Measurements from ENCODE around the gene FTSJ1. TPM values are rescaled to one million over a fixed set of nuclear protein-coding genes. Genes with fewer than 3 reads are reported as not detected.
A peak's percentile ranks its signal among the peaks of the same experiment; 100 is the strongest.
"Not testable (repeated sequence)": the region's sequence is repeated elsewhere in the genome, so short reads cannot be mapped to it uniquely, and the experiment has no call there.

FTSJ1 gene
- total RNA-seq = 33.9 TPM
- 30.6 TPM for polyA plus RNA-seq (ENCODE audit: insufficient read depth, low read depth, low replicate concordance)
- long read RNA-seq, donor 1 = 0 reads
- long read RNA-seq, donor 2, partial matches to known transcripts = 0 of 2 reads
- long read RNA-seq, donor 2, other reads (novel, unspliced or antisense) = 0 of 2 reads
- long read RNA-seq, donor 3, partial matches to known transcripts = 0 of 4 reads
- long read RNA-seq, donor 3, other reads (novel, unspliced or antisense) = 0 of 4 reads
- long read RNA-seq, donor 4, partial matches to known transcripts = 0 of 2 reads
- long read RNA-seq, donor 4, other reads (novel, unspliced or antisense) = 0 of 2 reads
- long read RNA-seq, donor 5 = 0 reads
- long read RNA-seq, donor 6, partial matches to known transcripts = 0 of 1 reads
- long read RNA-seq, donor 6, other reads (novel, unspliced or antisense) = 0 of 1 reads
- long read RNA-seq, donor 7, transcript FTSJ1-202 (13 exons, 1,892 nt) = major isoform, 10 of 29 reads
- long read RNA-seq, donor 7, partial matches to known transcripts = 7 of 29 reads
- long read RNA-seq, donor 7, other reads (novel, unspliced or antisense) = 11 of 29 reads
- long read RNA-seq, donor 8, partial matches to known transcripts = 0 of 4 reads
- long read RNA-seq, donor 8, other reads (novel, unspliced or antisense) = 0 of 4 reads
- long read RNA-seq, donor 9, partial matches to known transcripts = 0 of 4 reads
- long read RNA-seq, donor 9, other reads (novel, unspliced or antisense) = 0 of 4 reads
- long read RNA-seq, donor 10 = 0 reads

- intact Hi-C loops (cut with DNase I) = no loop called here
- FAIRE-seq (no peak), DNase-seq (peak; percentile 84 to 95 (median 86))
- no peaks in the 10 kb centered on the region for H3K9me3 ChIP-seq (ENCODE audit: control insufficient read depth in 2 of 3, insufficient read depth in 1 of 3, low read length in 3 of 3)
- peak within 1 kb of the TSS; percentile 8 to 73 (median 55) for H3K9ac ChIP-seq (ENCODE audit: low read length in 3 of 3)
- H3K4me1 ChIP-seq (ENCODE audit: control insufficient read depth in 2 of 3, insufficient read depth in 2 of 3, low read depth in 1 of 3, low read length in 3 of 3) = no peaks in the 10 kb centered on the region
- TF ChIP-seq CTCF (IDR thresholded peaks at IDR 0.05; ENCODE audit: borderline replicate concordance, extremely low read depth, insufficient read depth) = no peak
- H3K27ac ChIP-seq (ENCODE audit: low read depth in 2 of 2, low read length in 2 of 2) = peak within 1 kb of the TSS; percentile 67 to 70
- no peaks in the 10 kb centered on the region for H3K27me3 ChIP-seq (ENCODE audit: control insufficient read depth, insufficient read depth, low read length)
- H3K36me3 ChIP-seq (ENCODE audit: control insufficient read depth in 2 of 3, insufficient read depth in 3 of 3, low read length in 3 of 3) = no peaks in the 10 kb centered on the region
- H3K4me3 ChIP-seq (ENCODE audit: low read length in 3 of 3) = peak within 1 kb of the TSS; percentile 83 to 91 (median 86)
Observed at GRCh38 chrX:48475774-48476577, at the start of gene FTSJ1. TSS of gene FTSJ1 (plus strand) at chrX:48476199. CDS start at chrX:48478048, 1,849 bp downstream.

- FAIRE-seq; H3K36me3 ChIP-seq (ENCODE audit: control insufficient read depth in 2 of 3, insufficient read depth in 3 of 3, low read length in 3 of 3); H3K9ac ChIP-seq (ENCODE audit: low read length in 3 of 3); H3K4me3 ChIP-seq (ENCODE audit: low read length in 3 of 3); H3K9me3 ChIP-seq (ENCODE audit: control insufficient read depth in 2 of 3, insufficient read depth in 1 of 3, low read length in 3 of 3); intact Hi-C loops (cut with DNase I); H3K4me1 ChIP-seq (ENCODE audit: control insufficient read depth in 2 of 3, insufficient read depth in 2 of 3, low read depth in 1 of 3, low read length in 3 of 3); H3K27me3 ChIP-seq (ENCODE audit: control insufficient read depth, insufficient read depth, low read length); H3K27ac ChIP-seq (ENCODE audit: low read depth in 2 of 2, low read length in 2 of 2); DNase-seq: not testable (repeated sequence)
Observed at GRCh38 chrX:48427027-48427716, 48.8 kb upstream of the FTSJ1 start.

- DNase-seq; H3K9me3 ChIP-seq (ENCODE audit: control insufficient read depth in 2 of 3, insufficient read depth in 1 of 3, low read length in 3 of 3); H3K36me3 ChIP-seq (ENCODE audit: control insufficient read depth in 2 of 3, insufficient read depth in 3 of 3, low read length in 3 of 3); H3K4me1 ChIP-seq (ENCODE audit: control insufficient read depth in 2 of 3, insufficient read depth in 2 of 3, low read depth in 1 of 3, low read length in 3 of 3); FAIRE-seq; H3K9ac ChIP-seq (ENCODE audit: low read length in 3 of 3); H3K27ac ChIP-seq (ENCODE audit: low read depth in 2 of 2, low read length in 2 of 2); H3K4me3 ChIP-seq (ENCODE audit: low read length in 3 of 3); H3K27me3 ChIP-seq (ENCODE audit: control insufficient read depth, insufficient read depth, low read length); intact Hi-C loops (cut with DNase I): not testable (repeated sequence)
Observed at GRCh38 chrX:48429606-48430005, 46.4 kb upstream of the FTSJ1 start.

- DNase-seq; H3K9me3 ChIP-seq (ENCODE audit: control insufficient read depth in 2 of 3, insufficient read depth in 1 of 3, low read length in 3 of 3); H3K4me1 ChIP-seq (ENCODE audit: control insufficient read depth in 2 of 3, insufficient read depth in 2 of 3, low read depth in 1 of 3, low read length in 3 of 3); intact Hi-C loops (cut with DNase I); FAIRE-seq; H3K27ac ChIP-seq (ENCODE audit: low read depth in 2 of 2, low read length in 2 of 2); H3K36me3 ChIP-seq (ENCODE audit: control insufficient read depth in 2 of 3, insufficient read depth in 3 of 3, low read length in 3 of 3); H3K27me3 ChIP-seq (ENCODE audit: control insufficient read depth, insufficient read depth, low read length); H3K9ac ChIP-seq (ENCODE audit: low read length in 3 of 3); H3K4me3 ChIP-seq (ENCODE audit: low read length in 3 of 3): not testable (repeated sequence)
Observed at GRCh38 chrX:48430166-48430565, 45.8 kb upstream of the FTSJ1 start.

GRCh38 chrX:48433713-48434112 lies 42.3 kb upstream of the FTSJ1 start:
- H3K27me3 ChIP-seq (ENCODE audit: control insufficient read depth, insufficient read depth, low read length); H3K9me3 ChIP-seq (ENCODE audit: control insufficient read depth in 2 of 3, insufficient read depth in 1 of 3, low read length in 3 of 3); H3K4me3 ChIP-seq (ENCODE audit: low read length in 3 of 3); FAIRE-seq; H3K4me1 ChIP-seq (ENCODE audit: control insufficient read depth in 2 of 3, insufficient read depth in 2 of 3, low read depth in 1 of 3, low read length in 3 of 3); H3K27ac ChIP-seq (ENCODE audit: low read depth in 2 of 2, low read length in 2 of 2); H3K9ac ChIP-seq (ENCODE audit: low read length in 3 of 3); H3K36me3 ChIP-seq (ENCODE audit: control insufficient read depth in 2 of 3, insufficient read depth in 3 of 3, low read length in 3 of 3); intact Hi-C loops (cut with DNase I): not testable (repeated sequence)
- DNase-seq = peak in 1 of 5 donors; percentile 59

- H3K36me3 ChIP-seq (ENCODE audit: control insufficient read depth in 2 of 3, insufficient read depth in 3 of 3, low read length in 3 of 3); DNase-seq; H3K4me1 ChIP-seq (ENCODE audit: control insufficient read depth in 2 of 3, insufficient read depth in 2 of 3, low read depth in 1 of 3, low read length in 3 of 3); H3K27me3 ChIP-seq (ENCODE audit: control insufficient read depth, insufficient read depth, low read length); H3K9ac ChIP-seq (ENCODE audit: low read length in 3 of 3); H3K9me3 ChIP-seq (ENCODE audit: control insufficient read depth in 2 of 3, insufficient read depth in 1 of 3, low read length in 3 of 3); H3K4me3 ChIP-seq (ENCODE audit: low read length in 3 of 3); intact Hi-C loops (cut with DNase I); H3K27ac ChIP-seq (ENCODE audit: low read depth in 2 of 2, low read length in 2 of 2); FAIRE-seq: not testable (repeated sequence)
Observed at GRCh38 chrX:48447201-48447600, 28.8 kb upstream of the FTSJ1 start.
